ENCODE data around the gene DIABLO. TPM values are rescaled to one million over a fixed set of nuclear protein-coding genes. Genes with fewer than 3 reads are reported as not detected.
A peak's percentile ranks its signal among the peaks of the same experiment; 100 is the strongest.
"Not testable (repeated sequence)": the region's sequence is repeated elsewhere in the genome, so short reads cannot be mapped to it uniquely, and the experiment has no call there.

Gene DIABLO
- total RNA-seq, 1 experiment from 2014 or later: 69.6 TPM

- H3K9me3 Mint-ChIP-seq (ENCODE audit: unreplicated experiment): no peaks in the 10 kb centered on the region
- CTCF ChIA-PET: no interaction called here
Measured at GRCh38 chr12:122265886-122266229, 40.0 kb upstream of the DIABLO start.

GRCh38 chr12:122265476-122265875, 39.6 kb upstream of the DIABLO start:
- peak; percentile 2 for DNase-seq (ENCODE audit: unreplicated experiment)
- H3K4me1 Mint-ChIP-seq (ENCODE audit: insufficient read depth, unreplicated experiment): no peaks in the 10 kb centered on the region
- peak overlapping the region; percentile 95 for H3K27ac Mint-ChIP-seq (ENCODE audit: low read depth, unreplicated experiment)
- peaks cover 54% of the 10 kb centered on the region for H3K36me3 Mint-ChIP-seq (ENCODE audit: insufficient read depth, unreplicated experiment)
- POLR2A ChIA-PET: interaction anchor here (0.7 to 3.8 kb wide), 5 partner anchors 8 to 968 kb away, joined by 3 to 25 read pairs (median 3); partner anchors contain the start of genes DIABLO, MPHOSPH9 and MTRFR
- CTCF ChIA-PET: no interaction called here
- no peaks in the 10 kb centered on the region for H3K27me3 Mint-ChIP-seq (ENCODE audit: insufficient read depth, unreplicated experiment)
- peak overlapping the region; percentile 96 for H3K4me3 Mint-ChIP-seq (ENCODE audit: unreplicated experiment)
- intact Hi-C loops (cut with micrococcal nuclease): no loop called here
- H3K9me3 Mint-ChIP-seq (ENCODE audit: unreplicated experiment): no peaks in the 10 kb centered on the region
- TF ChIP-seq CTCF (IDR thresholded peaks at IDR 0.05; ENCODE audit: unreplicated experiment): no peak
- BruUV-seq (replicated peaks): no TSS peak

More at GRCh38 chr12:122265886-122266229, 40.0 kb upstream of the DIABLO start:
- H3K27ac Mint-ChIP-seq (ENCODE audit: low read depth, unreplicated experiment): peak overlapping the region; percentile 95
- POLR2A ChIA-PET: interaction anchor here (0.6 to 3.8 kb wide), 6 partner anchors 9 to 235 kb away, joined by 3 to 25 read pairs (median 3); partner anchors contain the start of genes DIABLO and ZCCHC8
- no peaks in the 10 kb centered on the region for H3K4me1 Mint-ChIP-seq (ENCODE audit: insufficient read depth, unreplicated experiment)
- DNase-seq (ENCODE audit: unreplicated experiment): no peak
- no peaks in the 10 kb centered on the region for H3K27me3 Mint-ChIP-seq (ENCODE audit: insufficient read depth, unreplicated experiment)
- intact Hi-C loops (cut with micrococcal nuclease): loop anchor here (1.0 kb wide), 1 partner anchor 136 kb away; no protein-coding TSS in a partner anchor
- TSS peak; percentile 47 for BruUV-seq (replicated peaks)
- H3K4me3 Mint-ChIP-seq (ENCODE audit: unreplicated experiment): peak overlapping the region; percentile 96
- TF ChIP-seq CTCF (IDR thresholded peaks at IDR 0.05; ENCODE audit: unreplicated experiment): no peak
- peaks cover 52% of the 10 kb centered on the region for H3K36me3 Mint-ChIP-seq (ENCODE audit: insufficient read depth, unreplicated experiment)

GRCh38 chr12:122260735-122261134, 34.9 kb upstream of the DIABLO start:
- H3K27me3 Mint-ChIP-seq (ENCODE audit: insufficient read depth, unreplicated experiment); H3K9me3 Mint-ChIP-seq (ENCODE audit: unreplicated experiment); H3K4me1 Mint-ChIP-seq (ENCODE audit: insufficient read depth, unreplicated experiment); intact Hi-C loops (cut with micrococcal nuclease); H3K4me3 Mint-ChIP-seq (ENCODE audit: unreplicated experiment); DNase-seq (ENCODE audit: unreplicated experiment); H3K27ac Mint-ChIP-seq (ENCODE audit: low read depth, unreplicated experiment); BruUV-seq (replicated peaks); CTCF ChIA-PET: not testable (repeated sequence)
- POLR2A ChIA-PET: interaction anchor here (0.7 to 1.7 kb wide), 4 partner anchors 8 to 36 kb away, joined by 3 to 4 read pairs (median 4); no protein-coding TSS in a partner anchor
- peaks cover 81% of the 10 kb centered on the region for H3K36me3 Mint-ChIP-seq (ENCODE audit: insufficient read depth, unreplicated experiment)

- BruUV-seq (replicated peaks): not testable (repeated sequence)
Measured at GRCh38 chr12:122258939-122259338, 33.1 kb upstream of the DIABLO start.

GRCh38 chr12:122258462-122258861, 32.6 kb upstream of the DIABLO start:
- DNase-seq (ENCODE audit: unreplicated experiment); H3K27me3 Mint-ChIP-seq (ENCODE audit: insufficient read depth, unreplicated experiment); intact Hi-C loops (cut with micrococcal nuclease); H3K9me3 Mint-ChIP-seq (ENCODE audit: unreplicated experiment); BruUV-seq (replicated peaks); POLR2A ChIA-PET; H3K4me1 Mint-ChIP-seq (ENCODE audit: insufficient read depth, unreplicated experiment); H3K4me3 Mint-ChIP-seq (ENCODE audit: unreplicated experiment); H3K27ac Mint-ChIP-seq (ENCODE audit: low read depth, unreplicated experiment): not testable (repeated sequence)
- peaks cover 85% of the 10 kb centered on the region for H3K36me3 Mint-ChIP-seq (ENCODE audit: insufficient read depth, unreplicated experiment)
- CTCF ChIA-PET: interaction anchor here (0.9 kb wide), 1 partner anchor 15 kb away, joined by 3 read pairs; no protein-coding TSS in a partner anchor

More at GRCh38 chr12:122258939-122259338, 33.1 kb upstream of the DIABLO start:
- CTCF ChIA-PET: interaction anchor here (0.9 kb wide), 1 partner anchor 16 kb away, joined by 3 read pairs; no protein-coding TSS in a partner anchor
- H3K36me3 Mint-ChIP-seq (ENCODE audit: insufficient read depth, unreplicated experiment): peaks cover 89% of the 10 kb centered on the region
- intact Hi-C loops (cut with micrococcal nuclease); DNase-seq (ENCODE audit: unreplicated experiment); H3K27ac Mint-ChIP-seq (ENCODE audit: low read depth, unreplicated experiment); H3K4me3 Mint-ChIP-seq (ENCODE audit: unreplicated experiment); POLR2A ChIA-PET; H3K4me1 Mint-ChIP-seq (ENCODE audit: insufficient read depth, unreplicated experiment); H3K9me3 Mint-ChIP-seq (ENCODE audit: unreplicated experiment); H3K27me3 Mint-ChIP-seq (ENCODE audit: insufficient read depth, unreplicated experiment): not testable (repeated sequence)

Data from MCF 10A (cell line).